ENCODE measurements around the gene FOXL3. TPM values are rescaled to one million over a fixed set of nuclear protein-coding genes. Genes with fewer than 3 reads are reported as not detected.

FOXL3 gene
- total RNA-seq, 1 donor from 2014 or later = not detected

DNA sequence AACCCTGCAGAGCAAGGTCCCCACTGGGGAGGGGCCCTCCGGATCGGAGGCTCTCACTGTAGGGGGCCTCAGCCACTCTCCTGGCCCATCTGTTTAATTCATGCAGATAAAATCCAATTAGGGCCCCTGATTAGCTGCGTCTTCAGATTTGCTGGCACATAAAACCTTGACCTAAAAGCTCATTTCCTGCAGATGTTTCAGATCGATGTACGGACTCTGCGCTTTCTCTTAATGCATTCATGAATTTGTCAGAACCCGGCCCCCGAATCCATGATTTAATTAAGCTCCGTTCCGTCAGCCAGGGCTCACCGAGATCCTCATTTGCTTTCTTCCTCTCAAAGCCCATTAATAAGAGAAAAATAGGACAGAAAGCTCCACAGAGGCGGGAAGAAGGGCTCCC lies 40.0 kb upstream of the FOXL3 start:
- Mint-ChIP-seq H3K4me1 (ENCODE audit: unreplicated experiment) (peaks cover 5% of the 10 kb centered on the region), H3K27me3 (no peaks in the 10 kb centered on the region), H3K4me3 (no peak overlapping the region)

DNA sequence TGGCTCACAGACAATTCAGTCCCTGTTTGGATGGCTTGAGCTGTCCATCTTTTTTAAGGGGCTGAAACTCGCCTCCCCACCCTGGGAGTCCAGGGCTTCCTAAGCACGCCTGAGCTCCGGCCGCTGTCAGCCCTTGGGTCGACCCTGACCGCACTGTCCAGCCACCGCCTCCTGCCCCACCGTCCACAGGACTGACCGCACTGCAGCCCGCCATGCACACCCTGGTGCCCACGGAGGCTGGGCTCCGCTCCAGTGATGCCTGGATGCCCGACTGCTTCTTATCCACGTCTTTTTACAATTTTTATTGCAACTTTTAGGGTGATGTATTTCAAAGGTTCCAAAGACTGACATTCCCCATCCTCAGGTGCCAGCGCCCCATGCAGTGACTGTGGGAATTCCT lies 39.4 kb upstream of the FOXL3 start:
- H3K9me3 Mint-ChIP-seq = no peaks in the 10 kb centered on the region
- H3K36me3 Mint-ChIP-seq = no peaks in the 10 kb centered on the region
- TF ChIP-seq, protein P1, sequence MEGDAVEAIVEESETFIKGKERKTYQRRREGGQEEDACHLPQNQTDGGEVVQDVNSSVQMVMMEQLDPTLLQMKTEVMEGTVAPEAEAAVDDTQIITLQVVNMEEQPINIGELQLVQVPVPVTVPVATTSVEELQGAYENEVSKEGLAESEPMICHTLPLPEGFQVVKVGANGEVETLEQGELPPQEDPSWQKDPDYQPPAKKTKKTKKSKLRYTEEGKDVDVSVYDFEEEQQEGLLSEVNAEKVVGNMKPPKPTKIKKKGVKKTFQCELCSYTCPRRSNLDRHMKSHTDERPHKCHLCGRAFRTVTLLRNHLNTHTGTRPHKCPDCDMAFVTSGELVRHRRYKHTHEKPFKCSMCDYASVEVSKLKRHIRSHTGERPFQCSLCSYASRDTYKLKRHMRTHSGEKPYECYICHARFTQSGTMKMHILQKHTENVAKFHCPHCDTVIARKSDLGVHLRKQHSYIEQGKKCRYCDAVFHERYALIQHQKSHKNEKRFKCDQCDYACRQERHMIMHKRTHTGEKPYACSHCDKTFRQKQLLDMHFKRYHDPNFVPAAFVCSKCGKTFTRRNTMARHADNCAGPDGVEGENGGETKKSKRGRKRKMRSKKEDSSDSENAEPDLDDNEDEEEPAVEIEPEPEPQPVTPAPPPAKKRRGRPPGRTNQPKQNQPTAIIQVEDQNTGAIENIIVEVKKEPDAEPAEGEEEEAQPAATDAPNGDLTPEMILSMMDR (conservative IDR thresholded peaks at IDR 0.05) = no peak
- H3K4me3 Mint-ChIP-seq = no peak overlapping the region
- no peak for DNase-seq (ENCODE audit: extremely low spot score, unreplicated experiment)
- no peaks in the 10 kb centered on the region for H3K27me3 Mint-ChIP-seq
- H3K27ac Mint-ChIP-seq = no peak overlapping the region
- H3K4me1 Mint-ChIP-seq (ENCODE audit: unreplicated experiment) = peaks cover 5% of the 10 kb centered on the region

More for the DNA sequence above, 40.0 kb upstream of the FOXL3 start:
- no peak for DNase-seq (ENCODE audit: extremely low spot score, unreplicated experiment)
- Mint-ChIP-seq H3K27ac (no peak overlapping the region), H3K36me3 (no peaks in the 10 kb centered on the region), H3K9me3 (no peaks in the 10 kb centered on the region)
- TF ChIP-seq, protein P1 (conservative IDR thresholded peaks at IDR 0.05) = no peak

DNA sequence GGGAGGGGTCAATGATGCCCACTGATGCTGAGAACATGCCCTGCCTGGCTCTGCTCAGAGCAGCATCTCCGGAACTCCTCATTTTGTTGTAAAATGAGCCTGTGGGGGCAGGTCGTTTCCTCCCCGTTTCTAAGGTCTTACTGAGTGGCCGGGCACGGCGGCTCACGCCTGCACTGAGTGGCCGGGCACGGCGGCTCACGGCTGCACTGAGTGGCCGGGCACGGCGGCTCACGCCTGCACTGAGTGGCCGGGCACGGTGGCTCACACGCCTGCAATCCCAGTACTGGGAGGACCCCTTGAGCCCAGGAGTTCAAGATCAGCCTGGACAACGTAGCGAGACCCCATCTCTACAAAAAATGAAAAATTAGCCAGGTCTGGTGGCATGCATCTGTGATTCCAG lies 39.0 kb upstream of the FOXL3 start:
- no peaks in the 10 kb centered on the region for H3K9me3 Mint-ChIP-seq
- TF ChIP-seq, protein P1 (conservative IDR thresholded peaks at IDR 0.05) = no peak
- no peaks in the 10 kb centered on the region for H3K36me3 Mint-ChIP-seq
- peaks cover 5% of the 10 kb centered on the region for H3K4me1 Mint-ChIP-seq (ENCODE audit: unreplicated experiment)
- DNase-seq (ENCODE audit: extremely low spot score, unreplicated experiment) = no peak
- H3K4me3 Mint-ChIP-seq = no peak overlapping the region
- no peak overlapping the region for H3K27ac Mint-ChIP-seq
- H3K27me3 Mint-ChIP-seq = no peaks in the 10 kb centered on the region

DNA sequence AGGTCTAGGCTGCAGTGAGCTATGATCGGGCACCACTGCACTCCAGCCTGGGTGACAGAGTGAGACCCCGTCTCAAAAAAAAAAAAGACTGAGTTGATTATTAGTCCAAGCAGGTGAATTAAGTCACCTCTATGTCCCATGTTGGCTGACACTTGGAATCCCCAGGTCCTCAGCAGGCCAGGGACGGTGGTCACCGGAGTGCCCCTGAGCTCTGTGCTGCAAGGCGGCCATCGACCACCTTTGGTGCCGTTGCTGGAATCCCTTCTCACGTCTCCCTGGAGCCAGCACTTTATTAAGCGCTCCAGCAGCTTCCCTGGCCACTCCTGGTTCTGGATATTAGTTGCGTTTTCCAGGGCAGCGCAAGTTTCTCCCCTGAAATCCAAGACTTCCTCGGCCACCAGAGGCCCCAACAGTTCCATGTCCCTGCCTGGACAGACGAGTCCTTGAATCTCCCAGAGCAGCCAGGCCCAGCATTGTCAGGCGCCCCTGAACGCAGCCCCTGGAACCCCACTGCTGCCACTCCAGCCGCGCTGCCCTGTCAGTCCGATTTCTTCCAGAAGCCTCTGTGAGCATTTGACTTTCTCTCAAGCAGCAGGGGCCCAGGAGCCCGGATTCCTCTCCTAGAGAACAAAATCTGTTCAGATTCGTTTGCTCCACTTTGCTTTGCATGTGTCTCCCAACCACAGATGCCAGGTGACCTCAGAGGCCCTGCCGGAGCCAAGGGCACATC lies 38.4 kb upstream of the FOXL3 start:
- no peaks in the 10 kb centered on the region for H3K27me3 Mint-ChIP-seq
- H3K4me1 Mint-ChIP-seq (ENCODE audit: unreplicated experiment) = peaks cover 2% of the 10 kb centered on the region
- H3K27ac Mint-ChIP-seq = no peak overlapping the region
- H3K4me3 Mint-ChIP-seq = no peak overlapping the region
- no peak for DNase-seq (ENCODE audit: extremely low spot score, unreplicated experiment)
- TF ChIP-seq, protein P1 (conservative IDR thresholded peaks at IDR 0.05) = no peak
- no peaks in the 10 kb centered on the region for H3K36me3 Mint-ChIP-seq
- no peaks in the 10 kb centered on the region for H3K9me3 Mint-ChIP-seq

DNA sequence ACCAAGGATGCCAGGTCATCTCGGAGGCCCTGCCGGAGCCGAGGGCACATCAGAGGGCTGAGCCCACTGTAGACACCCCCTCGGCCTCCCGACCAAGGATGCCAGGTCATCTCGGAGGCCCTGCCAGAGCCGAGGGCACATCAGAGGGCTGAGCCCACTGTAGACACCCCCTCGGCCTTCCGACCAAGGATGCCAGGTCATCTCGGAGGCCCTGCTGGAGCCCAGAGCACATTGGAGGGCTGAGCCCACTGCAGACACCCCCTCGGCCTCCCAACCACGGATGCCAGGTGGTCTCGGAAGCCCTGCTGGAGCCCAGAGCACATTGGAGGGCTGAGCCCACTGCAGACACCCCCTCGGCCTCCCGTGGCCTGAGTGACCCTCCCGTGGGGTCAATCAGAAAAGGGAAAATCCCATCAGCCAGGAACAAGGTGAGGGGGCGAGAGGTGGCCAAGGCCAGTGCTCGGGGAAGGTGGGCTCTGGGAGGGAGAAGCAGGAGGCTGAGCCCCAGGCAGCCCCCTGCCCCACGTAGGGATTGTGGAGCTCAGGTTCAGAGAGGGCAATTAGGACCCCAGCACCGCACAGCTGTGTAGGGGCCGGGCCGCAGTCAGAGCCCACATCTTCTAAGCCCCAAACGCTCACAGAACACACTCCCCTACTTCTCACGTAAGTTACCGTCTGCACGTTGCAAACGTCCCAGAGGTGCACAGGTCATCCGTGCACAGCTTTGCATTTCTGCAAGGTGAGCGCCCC lies 37.6 kb upstream of the FOXL3 start:
- no peaks in the 10 kb centered on the region for H3K4me1 Mint-ChIP-seq (ENCODE audit: unreplicated experiment)
- H3K27me3 Mint-ChIP-seq = no peaks in the 10 kb centered on the region
- no peaks in the 10 kb centered on the region for H3K36me3 Mint-ChIP-seq
- DNase-seq (ENCODE audit: extremely low spot score, unreplicated experiment) = no peak
- TF ChIP-seq, protein P1 (conservative IDR thresholded peaks at IDR 0.05) = no peak
- H3K27ac Mint-ChIP-seq = no peak overlapping the region
- H3K9me3 Mint-ChIP-seq = no peaks in the 10 kb centered on the region
- H3K4me3 Mint-ChIP-seq = no peak overlapping the region

Data from type B pancreatic cell (in vitro differentiated cells).